HG03159 (cell line): Measurements from ENCODE around the gene ZNG1E.
"Not testable (repeated sequence)": the region's sequence is repeated elsewhere in the genome, so short reads cannot be mapped to it uniquely, and the experiment has no call there.

Experiments
- ATAC-seq: cut with Tn5 transposase; IDR thresholded peaks from one replicate; pipeline ENCODE4 v1.9.1; 2021; ENCODE audit warnings: mild to moderate bottlenecking, moderate library complexity; ENCODE audit not compliant: unreplicated experiment

ZNG1E gene

DNA sequence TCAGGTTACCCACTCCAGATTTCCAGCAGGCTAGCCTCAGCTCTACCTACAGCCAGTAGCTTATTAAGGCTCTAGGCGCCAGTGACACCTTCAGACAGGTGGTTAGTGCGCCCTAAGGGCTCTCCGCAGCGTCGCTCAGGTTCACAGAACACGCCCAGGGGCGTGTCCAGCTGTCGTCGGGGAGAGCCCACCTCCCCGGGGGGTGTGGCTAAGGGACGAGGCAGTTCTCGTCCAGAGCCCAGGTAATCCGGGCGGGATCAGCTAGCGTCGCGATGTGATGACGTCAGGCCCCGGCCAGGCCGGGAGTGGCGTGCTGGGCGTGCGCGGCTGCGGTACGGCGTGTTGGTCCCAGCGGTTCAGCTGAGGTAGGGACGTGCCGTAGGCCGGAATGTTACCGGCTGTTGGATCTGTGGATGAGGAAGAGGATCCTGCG lies at the start of gene ZNG1E:
Gene ZNG1E (plus strand): TSS at position 340 of the 433 bp plus-strand sequence. CDS start 49 bp downstream, at position 389.
- ATAC-seq = not testable (repeated sequence)

DNA sequence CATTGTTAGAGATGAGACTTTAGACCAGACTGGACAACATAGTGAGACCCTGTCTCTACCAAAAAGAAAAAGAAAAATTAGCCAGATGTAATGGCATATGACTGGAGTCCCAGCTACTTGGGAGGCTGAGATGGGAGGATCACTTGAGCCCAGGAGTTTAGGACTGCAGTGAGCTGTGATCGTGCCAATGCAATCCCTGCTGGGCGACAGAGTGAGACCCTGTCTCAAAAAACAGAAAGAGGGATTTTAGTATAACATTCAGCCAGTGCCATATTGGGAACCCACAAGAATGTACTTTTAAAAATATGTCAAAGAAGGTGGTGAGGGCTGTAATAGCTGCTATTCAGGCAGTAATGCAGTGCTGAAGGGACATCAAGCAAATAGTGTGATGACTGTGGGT lies 2.1 kb upstream of the ZNG1E start:
- not testable (repeated sequence) for ATAC-seq

DNA sequence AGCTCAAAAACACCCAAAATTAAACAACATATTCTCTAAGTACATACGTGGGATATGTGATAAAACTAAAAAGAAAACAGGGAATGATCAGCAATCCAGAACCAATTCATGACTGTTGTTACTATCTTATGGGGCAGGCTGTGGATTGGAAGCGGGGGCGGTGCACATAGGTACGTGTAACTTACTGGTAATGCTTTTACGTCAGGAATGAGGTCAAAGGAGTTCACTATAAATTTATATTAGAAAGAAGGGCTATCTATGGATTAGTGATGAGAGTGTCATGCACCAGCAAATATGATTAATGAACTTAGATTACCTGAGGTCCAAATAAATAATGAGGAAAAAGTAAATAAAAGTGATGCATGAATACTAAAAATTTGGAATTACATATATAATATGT lies 710 bp upstream of the ZNG1E start:
- not testable (repeated sequence) for ATAC-seq

DNA sequence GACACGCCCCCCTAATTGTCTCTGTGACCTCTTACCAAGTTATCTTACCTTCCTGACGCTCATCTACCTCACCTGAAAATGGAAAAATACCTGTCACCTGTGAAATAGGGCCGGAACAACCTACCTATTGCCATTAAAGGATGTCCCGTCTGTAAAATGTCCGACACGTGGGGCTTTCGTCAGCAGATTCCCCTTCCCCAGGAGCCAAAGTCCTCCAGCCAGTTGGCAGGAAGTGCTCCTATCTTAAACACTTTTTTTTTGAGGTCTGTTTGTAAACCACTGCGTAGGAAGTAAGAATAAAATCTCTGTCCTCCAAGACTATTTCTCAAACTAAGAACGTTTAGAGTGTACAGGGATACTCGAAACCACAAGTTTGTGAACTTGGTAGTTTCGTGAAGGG lies 661 bp downstream of the ZNG1E start:
- not testable (repeated sequence) for ATAC-seq

DNA sequence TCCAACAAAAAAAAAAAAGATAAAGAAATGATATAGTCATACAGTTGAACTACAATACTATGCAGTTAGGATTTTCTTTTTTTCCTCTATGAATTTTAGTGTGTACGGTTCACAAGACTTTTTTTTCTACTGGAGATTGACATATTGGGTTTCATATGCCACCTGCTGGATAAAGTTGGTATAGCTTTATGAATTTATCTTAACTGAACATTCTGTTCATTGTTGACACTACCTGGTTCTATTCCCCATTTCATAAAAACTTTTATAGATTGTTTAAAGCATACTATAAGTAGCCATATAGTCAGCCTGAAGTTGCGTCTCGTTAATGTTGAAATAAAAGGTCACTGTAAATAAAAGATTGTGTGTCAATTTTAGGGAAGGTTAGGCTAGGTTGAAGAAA lies 2.8 kb downstream of the ZNG1E start:
- not testable (repeated sequence) for ATAC-seq

DNA sequence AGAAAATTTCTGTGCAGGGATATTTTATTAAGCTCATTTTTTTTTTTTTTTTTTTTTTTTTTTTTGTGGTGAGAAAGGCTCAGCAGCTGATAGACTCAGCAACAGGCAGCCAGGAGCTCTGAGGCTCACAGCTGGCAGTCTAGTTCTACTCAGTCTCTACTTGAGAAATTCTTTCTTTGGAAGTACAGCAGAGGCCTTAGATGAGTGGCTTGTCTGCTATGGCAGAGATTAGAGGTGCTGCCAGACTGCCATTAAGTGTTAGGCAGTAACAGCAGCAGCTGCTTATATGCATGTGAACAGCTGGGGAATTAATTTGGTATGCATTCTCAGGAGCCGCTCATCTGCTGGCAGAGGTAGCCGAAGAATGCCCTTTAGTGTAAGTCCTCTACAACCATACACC lies 27.8 kb downstream of the ZNG1E start:
- not testable (repeated sequence) for ATAC-seq

DNA sequence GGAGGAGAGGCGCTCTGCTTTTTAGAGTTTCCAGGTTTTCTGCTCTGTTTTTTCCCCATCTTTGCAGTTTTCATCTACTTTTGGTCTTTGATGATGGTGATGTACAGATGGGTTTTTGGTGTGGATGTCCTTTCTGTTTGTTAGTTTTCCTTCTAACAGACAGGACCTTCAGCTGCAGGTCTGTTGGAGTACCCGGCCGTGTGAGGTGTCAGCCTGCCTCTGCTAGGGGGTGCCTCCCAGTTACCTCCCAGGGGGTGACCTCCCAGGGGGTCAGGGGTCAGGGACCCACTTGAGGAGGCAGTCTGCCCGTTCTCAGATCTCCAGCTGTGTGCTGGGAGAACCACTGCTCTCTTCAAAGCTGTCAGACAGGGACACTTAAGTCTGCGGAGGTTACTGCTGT lies 38.7 kb downstream of the ZNG1E start:
- ATAC-seq = not testable (repeated sequence)

DNA sequence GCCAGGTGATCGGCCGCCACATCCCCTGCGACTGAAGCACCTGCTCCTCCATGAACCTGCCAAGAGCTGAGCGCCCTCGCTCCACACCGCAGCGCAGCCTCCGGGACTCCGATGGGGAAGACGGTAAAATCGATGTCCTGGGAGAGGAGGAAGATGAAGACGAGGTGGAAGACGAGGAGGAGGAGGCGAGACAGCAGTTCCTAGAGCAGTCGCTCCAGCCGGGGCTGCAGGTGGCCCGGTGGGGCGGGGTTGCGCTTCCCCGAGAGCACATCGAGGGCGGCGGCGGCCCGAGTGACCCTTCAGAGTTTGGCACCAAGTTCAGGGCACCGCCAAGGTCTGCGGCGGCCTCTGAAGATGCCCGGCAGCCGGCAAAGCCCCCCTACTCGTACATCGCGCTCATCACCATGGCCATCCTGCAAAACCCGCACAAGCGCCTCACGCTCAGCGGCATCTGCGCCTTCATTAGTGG lies 61.4 kb downstream of the ZNG1E start, which contains the start of gene FOXD4L4:
Gene FOXD4L4 (plus strand): TSS at position 51 of the 469 bp plus-strand sequence. CDS start 0 bp downstream, at position 51.
- not testable (repeated sequence) for ATAC-seq

DNA sequence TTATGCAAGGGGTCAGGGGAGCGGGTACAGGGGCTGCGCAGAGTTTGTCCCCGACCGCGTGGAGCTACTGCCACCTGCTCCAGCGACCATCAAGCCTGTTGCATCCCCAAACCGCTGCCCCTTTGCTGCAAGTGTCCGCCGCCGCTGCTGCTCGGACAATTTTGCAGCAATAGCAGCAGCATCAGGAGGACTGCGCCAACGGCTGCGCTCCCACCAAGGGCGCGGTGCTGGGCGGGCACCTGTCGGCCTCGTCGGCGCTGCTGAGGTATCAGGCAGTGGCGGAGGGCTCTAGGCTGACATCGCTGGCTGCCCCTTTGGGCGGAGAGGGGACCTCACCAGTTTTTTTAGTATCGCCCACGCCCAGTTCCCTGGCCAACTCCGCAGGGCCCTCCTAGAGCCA lies 62.4 kb downstream of the ZNG1E start:
- not testable (repeated sequence) for ATAC-seq
